Activated CD8-positive, alpha-beta memory T cell treated with anti-CD3 and anti-CD28 coated beads, Interleukin-2, amount 50 U/mL, for 24 hours (primary cell): Measurements from ENCODE around the gene CERS5.

Experiments
- DNase-seq: peaks from one replicate; pipeline ENCODE4 v3.0.0-alpha.2; 2020; ENCODE audit errors: extremely low read depth

Gene CERS5

DNA sequence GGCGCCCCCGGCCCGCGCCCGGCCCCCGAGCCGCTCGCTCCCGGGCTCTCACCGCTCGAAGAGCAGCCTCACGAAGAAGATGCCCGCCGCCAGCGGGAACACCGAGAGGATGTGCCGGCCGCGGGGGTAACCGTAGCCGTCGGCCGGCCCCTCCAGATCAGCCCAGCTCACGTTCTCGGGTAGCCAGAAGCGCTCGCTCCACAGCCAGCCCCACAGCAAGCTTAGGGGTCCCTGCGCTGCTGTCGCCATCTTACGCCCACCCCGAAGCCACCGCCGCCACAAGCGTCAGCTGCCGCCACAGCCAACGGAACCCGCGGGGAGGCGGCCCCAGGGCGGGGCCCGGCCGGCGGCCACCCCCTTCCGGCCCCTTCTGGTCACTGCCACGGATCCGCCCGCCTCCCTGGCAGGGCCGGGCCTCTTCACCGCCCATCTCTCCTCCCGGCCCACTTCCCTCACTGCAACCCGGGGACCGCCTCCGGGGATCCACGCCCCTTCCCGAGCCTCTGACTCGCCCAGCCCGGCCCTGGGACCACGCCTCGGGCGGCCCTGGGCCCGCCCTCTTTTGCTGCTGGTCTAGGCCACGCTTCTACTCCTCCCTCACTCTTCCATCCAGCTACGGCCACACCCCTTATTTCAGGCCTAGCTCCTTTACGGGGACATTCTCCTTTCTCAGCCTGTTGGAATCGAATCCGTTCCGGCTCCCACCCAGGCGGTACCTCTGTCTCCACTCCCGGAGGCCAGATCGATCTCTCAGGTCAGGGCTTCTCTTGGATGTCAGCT, at the start of gene CERS5:
TSS of gene CERS5 (minus strand) at position 321 of the 780 bp plus-strand sequence. CDS start at position 249, 72 bp downstream.
- DNase-seq: peak; percentile 89

DNA sequence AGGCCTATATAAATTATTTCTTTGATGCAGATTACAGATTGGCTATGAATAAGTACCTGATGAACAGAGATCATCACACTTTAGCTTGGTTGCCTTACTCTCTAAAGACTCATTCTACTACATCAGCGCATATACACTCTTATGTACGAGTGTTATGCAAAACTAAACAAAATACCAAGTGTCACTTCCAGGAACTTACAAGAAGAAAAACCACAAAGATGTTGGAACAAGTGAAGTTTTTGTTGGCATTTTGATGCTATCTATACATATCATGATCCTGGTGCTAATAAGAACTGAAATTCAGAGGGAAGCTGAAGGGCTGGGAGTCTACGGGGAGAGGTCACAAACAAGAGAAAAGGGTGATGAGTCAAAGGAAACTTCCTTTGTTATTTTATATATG, 47.9 kb upstream of the CERS5 start:
- no peak for DNase-seq

- DNase-seq: no peak
These were observed 46.8 kb upstream of the CERS5 start for GRCh38 chr12:50214018-50214417.

DNA sequence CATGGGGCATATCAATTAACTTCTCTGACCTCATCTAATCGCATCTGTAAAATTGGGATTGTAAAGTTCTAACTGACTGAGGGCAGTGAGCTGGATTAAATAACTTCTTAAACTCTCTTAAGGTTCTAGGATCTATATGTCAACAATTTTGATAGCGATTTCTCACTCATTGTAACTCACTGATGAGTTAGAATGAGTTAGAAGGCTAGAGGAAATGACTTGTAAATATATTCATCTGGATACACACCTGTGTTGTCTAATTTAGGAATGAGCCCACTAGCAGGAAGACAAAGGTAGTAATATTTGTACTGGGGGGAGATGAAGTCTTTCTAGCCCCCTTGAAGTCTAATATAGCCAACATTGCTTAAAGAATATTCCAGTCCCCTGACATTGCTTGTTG, 46.3 kb upstream of the CERS5 start:
- no peak for DNase-seq

- DNase-seq: no peak
These were observed 44.9 kb upstream of the CERS5 start for GRCh38 chr12:50212071-50212467.

- no peak for DNase-seq
These were observed 44.4 kb upstream of the CERS5 start for GRCh38 chr12:50211392-50212070.

GRCh38 chr12:50207424-50207823, 40.3 kb upstream of the CERS5 start:
- DNase-seq: no peak

DNA sequence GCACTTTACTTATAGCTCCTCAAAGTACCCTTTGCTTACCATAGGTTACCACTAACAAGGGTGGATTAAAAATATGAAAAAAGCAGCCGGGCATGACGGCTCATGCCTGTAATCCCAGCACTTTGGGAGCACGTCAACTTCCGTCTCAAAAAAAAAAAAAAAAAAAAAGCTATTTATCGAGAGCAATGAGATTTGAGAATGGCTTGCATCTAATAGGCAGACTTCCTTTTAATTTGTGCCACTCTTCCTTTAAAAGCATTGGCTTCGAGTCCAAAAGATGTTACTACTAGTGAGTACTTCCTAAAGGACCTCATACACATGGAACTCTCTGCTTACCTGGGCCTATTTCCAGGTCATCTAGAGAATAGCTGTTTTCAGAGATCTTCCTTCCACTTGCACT, 38.5 kb upstream of the CERS5 start:
- DNase-seq: no peak

- DNase-seq: no peak
These were observed 36.5 kb upstream of the CERS5 start for GRCh38 chr12:50203691-50204090.

DNA sequence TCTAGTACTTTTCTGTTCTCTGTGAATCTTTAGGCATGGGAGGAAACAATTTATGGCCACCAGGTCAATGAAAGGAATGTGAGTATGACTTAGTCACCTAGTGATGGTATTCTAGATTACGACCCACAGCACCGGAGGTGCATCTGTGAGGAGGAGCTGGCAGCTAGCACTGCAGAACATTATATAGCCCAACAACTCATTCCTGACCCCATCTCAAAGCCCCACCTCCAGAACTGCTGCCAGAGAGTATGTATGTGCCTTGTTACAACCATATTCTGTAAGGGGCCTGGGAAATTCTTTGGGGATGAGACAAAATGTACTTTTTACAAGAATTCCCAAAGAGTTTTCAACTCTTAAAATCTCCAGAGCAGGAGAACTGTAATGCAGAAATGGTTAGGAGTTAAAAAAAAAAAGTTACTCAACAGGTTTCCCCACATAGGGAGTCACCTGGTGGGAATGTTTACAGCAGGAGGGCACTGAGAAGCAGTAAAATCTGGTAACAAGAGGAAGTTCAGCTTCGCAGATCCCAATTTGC, 34.9 kb upstream of the CERS5 start:
- no peak for DNase-seq

DNA sequence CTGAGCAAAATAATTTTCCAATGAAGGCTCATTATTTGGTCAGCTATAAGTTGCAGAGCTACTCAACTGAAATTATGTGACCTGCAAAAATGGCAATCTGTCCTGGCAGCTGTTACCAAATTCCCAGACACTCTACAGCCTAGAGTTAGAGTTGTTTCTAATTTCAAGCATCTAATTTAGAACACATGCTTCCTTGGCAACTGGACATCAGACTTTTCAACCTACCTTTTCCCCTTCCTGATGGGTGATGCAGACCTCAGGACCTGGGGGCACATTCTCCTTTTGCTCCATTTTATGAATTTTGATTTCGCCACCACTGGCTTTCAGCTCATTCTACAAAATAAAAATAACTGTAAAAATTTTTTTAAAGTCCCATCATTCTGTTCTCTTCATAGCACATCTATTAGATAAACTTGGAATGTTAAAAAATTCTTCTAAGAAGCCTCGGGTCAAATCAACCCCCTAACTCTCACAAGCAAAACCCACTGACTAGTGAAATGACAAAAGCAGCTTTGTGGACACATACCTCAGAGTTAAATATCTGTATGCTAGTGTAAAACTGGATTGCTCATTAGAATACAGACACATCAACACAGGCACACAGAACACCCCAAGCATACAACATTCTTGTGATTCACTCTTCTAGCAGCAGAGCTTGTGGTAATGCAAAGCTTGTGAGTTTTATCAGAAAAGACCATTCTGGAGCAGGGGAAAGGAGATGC, 33.5 kb upstream of the CERS5 start:
- DNase-seq: no peak

GRCh38 chr12:50198829-50199228, 31.7 kb upstream of the CERS5 start:
- DNase-seq: no peak

- DNase-seq: no peak
These were observed 30.1 kb upstream of the CERS5 start for GRCh38 chr12:50197297-50197727.

- no peak for DNase-seq
These were observed 29.4 kb upstream of the CERS5 start for GRCh38 chr12:50196537-50196936.

DNA sequence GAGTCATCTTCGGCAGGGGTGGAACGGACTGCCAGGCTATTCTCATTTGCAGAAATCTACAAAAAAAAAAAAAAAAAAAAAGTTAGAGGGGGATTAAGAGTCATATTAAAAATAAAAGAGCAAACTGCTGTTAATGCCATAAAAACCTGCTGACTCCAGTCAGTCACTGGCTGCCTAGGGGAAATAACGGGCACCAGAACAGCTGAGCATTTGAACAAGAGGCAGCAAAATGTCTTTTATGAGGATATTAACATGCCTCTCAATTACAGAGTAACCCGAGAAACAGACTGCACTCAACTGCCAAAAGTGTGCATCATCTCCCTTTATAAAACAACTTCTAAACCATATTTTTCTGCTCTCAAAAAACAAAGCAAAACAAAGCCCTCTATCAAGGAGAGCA, 28.7 kb upstream of the CERS5 start:
- no peak for DNase-seq

- no peak for DNase-seq
These were observed 25.7 kb upstream of the CERS5 start for GRCh38 chr12:50192908-50193307.

- no peak for DNase-seq
These were observed 25.1 kb upstream of the CERS5 start for GRCh38 chr12:50192236-50192635.

DNA sequence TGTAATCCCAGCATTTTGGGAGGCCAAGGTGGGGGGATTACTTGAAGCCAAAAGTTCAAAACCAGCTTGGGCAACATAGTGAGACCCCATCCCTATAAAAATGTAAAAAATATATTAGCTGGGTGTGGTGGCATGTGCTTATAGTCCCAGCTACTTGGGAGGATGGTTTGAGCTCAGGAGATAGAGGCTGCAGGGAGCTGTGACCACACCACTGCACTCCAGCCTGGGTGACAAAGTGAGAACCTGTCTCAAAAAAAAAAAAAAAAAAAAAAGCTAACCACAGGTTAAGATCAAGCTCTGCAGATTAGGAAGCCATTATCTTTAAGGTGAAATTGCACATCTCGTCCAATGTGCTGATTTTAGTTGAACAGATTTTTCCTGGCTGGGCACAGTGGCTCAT, 23.7 kb upstream of the CERS5 start:
- DNase-seq: no peak

GRCh38 chr12:50188875-50189575, 21.9 kb upstream of the CERS5 start:
- DNase-seq: no peak

- no peak for DNase-seq
These were observed 21.1 kb upstream of the CERS5 start for GRCh38 chr12:50188241-50188781.

DNA sequence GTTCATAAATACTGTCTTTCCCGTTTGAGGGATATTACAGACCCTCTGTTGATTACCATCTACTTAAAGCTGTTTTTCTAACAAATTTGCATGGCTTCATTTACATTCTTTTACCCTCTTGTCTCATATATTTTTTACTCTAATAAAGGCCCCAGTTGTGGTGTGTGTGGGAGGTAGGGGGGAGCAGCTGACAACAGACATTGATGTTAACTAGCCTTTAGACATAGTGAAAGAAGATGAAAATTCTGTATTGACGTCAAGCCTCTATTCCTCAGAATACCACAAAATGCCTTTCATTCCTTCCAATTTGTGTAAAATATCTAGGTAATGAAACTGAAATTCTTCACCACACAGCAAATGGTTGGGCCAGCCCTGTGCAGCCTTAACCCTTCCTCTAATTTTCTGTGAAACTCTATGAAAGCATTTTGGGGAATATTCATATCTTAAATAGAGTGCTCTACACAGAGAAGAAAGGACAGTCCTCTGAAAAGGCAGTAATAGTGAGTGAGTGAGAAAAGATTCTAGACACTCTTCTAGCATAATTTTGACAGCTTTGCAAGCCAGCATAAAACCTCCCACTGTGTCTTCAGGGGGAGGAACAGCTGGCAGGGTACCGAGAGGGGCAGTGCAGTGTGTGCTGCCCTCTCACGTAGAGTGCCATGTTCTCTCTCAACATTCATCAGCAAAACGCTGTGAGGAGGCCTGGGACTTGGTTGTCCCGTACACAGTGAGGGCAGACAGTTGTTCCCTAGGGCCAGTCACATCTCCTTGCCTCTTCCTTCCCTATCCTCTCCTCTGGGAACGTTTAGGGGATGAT, 20.1 kb upstream of the CERS5 start:
- DNase-seq: peak; percentile 30
